ENCODE data around the gene TP73. TPM values are rescaled to one million over a fixed set of nuclear protein-coding genes. Genes with fewer than 3 reads are reported as not detected.

Gene TP73
- total RNA-seq, 1 donor from 2014 or later, result 3.6 TPM

DNA sequence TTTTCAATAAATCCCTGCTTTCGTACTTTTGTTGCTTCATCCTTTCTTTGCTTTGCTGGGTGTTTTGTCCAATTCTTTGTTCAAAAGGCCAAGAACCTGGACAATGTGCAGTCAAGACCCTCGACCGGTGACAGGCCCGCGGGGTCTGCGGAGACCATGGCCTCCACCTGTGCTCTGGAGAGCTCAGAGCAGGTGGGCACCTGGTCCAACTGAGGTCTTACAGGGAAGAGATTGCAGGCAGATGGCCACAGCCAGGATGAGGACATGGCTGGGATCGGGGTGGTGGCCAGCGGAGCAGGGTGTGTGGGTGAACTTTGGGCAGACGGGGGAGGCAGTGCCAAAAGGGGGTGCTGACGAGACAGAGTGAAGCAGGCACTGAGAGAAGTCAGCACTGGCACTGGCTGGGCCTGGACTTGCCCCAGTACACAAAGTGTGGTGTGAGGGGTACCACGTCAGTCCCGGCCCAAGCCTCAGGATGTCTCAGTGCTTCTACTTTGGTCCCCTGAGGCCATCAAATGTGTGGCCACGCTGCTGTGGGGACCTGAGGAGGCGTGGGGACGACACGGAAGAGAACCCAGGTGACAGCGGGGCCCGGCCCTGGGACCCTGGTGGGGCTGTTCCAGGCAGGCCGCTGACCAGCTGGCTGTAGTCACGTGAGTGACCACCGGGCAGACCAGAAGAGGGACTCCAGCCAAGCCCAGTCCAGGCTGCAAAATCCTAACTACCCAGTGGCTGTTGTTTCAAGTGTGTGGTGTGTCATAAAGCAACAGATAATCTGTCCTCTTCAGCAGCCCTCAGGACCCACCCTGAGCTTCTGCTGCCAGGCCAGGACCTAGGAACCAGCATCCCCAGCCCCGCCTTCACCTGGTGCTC lies 89.5 kb downstream of the TP73 start:
- DNase-seq (no peak), ATAC-seq (no peak)
- TF ChIP-seq, protein P1, sequence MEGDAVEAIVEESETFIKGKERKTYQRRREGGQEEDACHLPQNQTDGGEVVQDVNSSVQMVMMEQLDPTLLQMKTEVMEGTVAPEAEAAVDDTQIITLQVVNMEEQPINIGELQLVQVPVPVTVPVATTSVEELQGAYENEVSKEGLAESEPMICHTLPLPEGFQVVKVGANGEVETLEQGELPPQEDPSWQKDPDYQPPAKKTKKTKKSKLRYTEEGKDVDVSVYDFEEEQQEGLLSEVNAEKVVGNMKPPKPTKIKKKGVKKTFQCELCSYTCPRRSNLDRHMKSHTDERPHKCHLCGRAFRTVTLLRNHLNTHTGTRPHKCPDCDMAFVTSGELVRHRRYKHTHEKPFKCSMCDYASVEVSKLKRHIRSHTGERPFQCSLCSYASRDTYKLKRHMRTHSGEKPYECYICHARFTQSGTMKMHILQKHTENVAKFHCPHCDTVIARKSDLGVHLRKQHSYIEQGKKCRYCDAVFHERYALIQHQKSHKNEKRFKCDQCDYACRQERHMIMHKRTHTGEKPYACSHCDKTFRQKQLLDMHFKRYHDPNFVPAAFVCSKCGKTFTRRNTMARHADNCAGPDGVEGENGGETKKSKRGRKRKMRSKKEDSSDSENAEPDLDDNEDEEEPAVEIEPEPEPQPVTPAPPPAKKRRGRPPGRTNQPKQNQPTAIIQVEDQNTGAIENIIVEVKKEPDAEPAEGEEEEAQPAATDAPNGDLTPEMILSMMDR (IDR thresholded peaks at IDR 0.05), result no peak
- intact Hi-C loops (cut with DNase I), result no loop called here
- H3K36me3 ChIP-seq, result peaks cover 59% of the 10 kb centered on the region
- no peaks in the 10 kb centered on the region for H3K9me3 ChIP-seq
- H3K27me3 ChIP-seq (ENCODE audit: low read depth), result no peaks in the 10 kb centered on the region
- H3K27ac ChIP-seq, result no peak overlapping the region
- H3K4me1 ChIP-seq, result peaks cover 10% of the 10 kb centered on the region
- no peak overlapping the region for H3K4me3 ChIP-seq

- Histone ChIP-seq H3K4me3 (no peak overlapping the region), H3K9me3 (no peaks in the 10 kb centered on the region), H3K27me3 (ENCODE audit: low read depth) (no peaks in the 10 kb centered on the region), H3K36me3 (peaks cover 50% of the 10 kb centered on the region), H3K4me1 (peaks cover 13% of the 10 kb centered on the region), H3K27ac (no peak overlapping the region)
- DNase-seq (peak; percentile 35), ATAC-seq (no peak)
- TF ChIP-seq, protein P1 (IDR thresholded peaks at IDR 0.05), result no peak
- intact Hi-C loops (cut with DNase I), result no loop called here
Measured at GRCh38 chr1:3742439-3743298, 90.4 kb downstream of the TP73 start.

DNA sequence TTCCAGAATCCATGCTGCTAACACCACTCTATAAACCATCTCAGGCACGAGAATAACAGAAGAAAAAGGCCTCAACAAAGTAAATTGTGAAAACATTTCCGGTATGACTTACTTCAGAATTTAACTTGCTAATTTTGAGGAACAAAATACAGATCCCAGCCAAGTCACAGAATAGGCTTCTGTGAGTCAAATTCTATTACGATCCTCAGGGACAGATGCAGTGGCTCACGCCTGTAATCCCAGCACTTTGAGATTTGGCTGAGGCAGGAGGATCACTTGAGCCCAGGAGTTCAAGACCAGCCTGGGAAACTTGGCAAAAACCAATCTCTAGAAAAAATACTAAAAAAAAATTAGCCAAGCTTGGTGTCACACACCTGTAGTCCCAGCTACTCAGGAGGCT lies 91.1 kb downstream of the TP73 start:
- Histone ChIP-seq H3K36me3 (peaks cover 43% of the 10 kb centered on the region), H3K4me3 (no peak overlapping the region), H3K9me3 (no peaks in the 10 kb centered on the region), H3K4me1 (peaks cover 18% of the 10 kb centered on the region), H3K27ac (no peak overlapping the region), H3K27me3 (ENCODE audit: low read depth) (no peaks in the 10 kb centered on the region)
- TF ChIP-seq, protein P1 (IDR thresholded peaks at IDR 0.05), result no peak
- ATAC-seq (no peak), DNase-seq (no peak)
- intact Hi-C loops (cut with DNase I), result no loop called here

DNA sequence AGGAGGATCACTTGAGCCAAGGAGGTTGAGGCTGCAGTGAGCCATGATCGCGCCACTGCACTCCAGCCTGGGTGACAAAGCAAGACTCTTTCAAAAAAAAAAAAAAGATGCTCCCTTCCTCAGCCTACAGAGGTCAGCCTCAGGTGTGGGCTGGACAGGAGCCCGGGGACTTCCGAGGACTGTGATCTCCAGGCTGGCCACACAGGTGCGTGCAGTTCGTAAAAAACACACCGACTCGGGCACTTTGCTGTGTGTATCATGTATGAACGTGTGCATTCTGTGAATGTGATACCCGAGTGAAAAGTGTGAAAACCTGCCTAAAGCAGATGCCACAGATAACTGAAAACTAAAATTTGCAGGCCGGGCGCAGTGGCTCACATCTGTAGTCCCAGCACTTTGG lies 91.5 kb downstream of the TP73 start:
- Histone ChIP-seq H3K4me3 (no peak overlapping the region), H3K27me3 (ENCODE audit: low read depth) (no peaks in the 10 kb centered on the region), H3K9me3 (no peaks in the 10 kb centered on the region), H3K4me1 (peaks cover 18% of the 10 kb centered on the region), H3K27ac (no peak overlapping the region), H3K36me3 (peaks cover 39% of the 10 kb centered on the region)
- intact Hi-C loops (cut with DNase I), result no loop called here
- ATAC-seq (no peak), DNase-seq (peak; percentile 29)
- TF ChIP-seq, protein P1 (IDR thresholded peaks at IDR 0.05), result no peak

- TF ChIP-seq, protein P1 (IDR thresholded peaks at IDR 0.05), result no peak
- DNase-seq, result peak; percentile 41
- peaks cover 36% of the 10 kb centered on the region for H3K36me3 ChIP-seq
- ATAC-seq, result no peak
- intact Hi-C loops (cut with DNase I), result no loop called here
- no peaks in the 10 kb centered on the region for H3K27me3 ChIP-seq (ENCODE audit: low read depth)
- no peak overlapping the region for H3K4me3 ChIP-seq
- no peak overlapping the region for H3K27ac ChIP-seq
- no peaks in the 10 kb centered on the region for H3K9me3 ChIP-seq
- H3K4me1 ChIP-seq, result peaks cover 18% of the 10 kb centered on the region
Measured at GRCh38 chr1:3744646-3745045, 92.3 kb downstream of the TP73 start.

All from lower lobe of right lung (tissue), 2 donors.